Measurements from ENCODE around the gene KCNN2. TPM values are rescaled to one million over a fixed set of nuclear protein-coding genes. Genes with fewer than 3 reads are reported as not detected.

The KCNN2 gene
- total and polyA plus RNA-seq, 2 of the 4 experiments (the other 2 are of a cell fraction): 2.2 to 8.8 TPM

DNA sequence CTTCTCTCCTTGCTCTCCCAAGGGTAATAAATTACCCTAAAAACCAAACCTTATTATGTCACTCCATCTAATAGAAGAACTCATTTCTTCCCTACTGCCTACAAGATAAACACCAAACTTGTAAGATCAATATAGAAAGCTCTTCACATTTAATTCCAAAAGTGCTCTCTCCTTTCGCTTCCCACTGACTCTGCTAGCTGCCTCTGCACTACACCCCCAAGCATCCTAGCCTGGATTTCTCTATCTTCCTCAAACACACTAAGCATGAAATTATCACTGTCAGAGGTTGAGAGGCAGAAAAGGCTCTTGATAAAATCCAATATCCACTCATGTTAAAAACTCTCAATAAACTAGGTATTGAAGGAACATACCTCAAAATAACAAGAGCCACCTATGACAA, 162.4 kb downstream of the KCNN2 start:
- Histone ChIP-seq H4K20me1 (ENCODE audit: insufficient read depth, low read length) (no peaks in the 10 kb centered on the region), H4K8ac (ENCODE audit: low read depth in 2 of 2, low read length in 2 of 2) (no peak overlapping the region), H2BK5ac (ENCODE audit: low read depth, low read length, poor library complexity, severe bottlenecking) (no peak overlapping the region), H3K27me3 (ENCODE audit: control insufficient read depth, insufficient read depth, low read length) (no peaks in the 10 kb centered on the region), H2AFZ (replicated peaks; ENCODE audit: low read length, poor library complexity) (no peak overlapping the region), H4K91ac (ENCODE audit: insufficient read depth, low read depth, low read length) (no peak overlapping the region), H2BK20ac (ENCODE audit: low read depth, low read length) (no peak overlapping the region), H3K4me2 (ENCODE audit: low read depth, low read length) (no peak overlapping the region), H2AK5ac (ENCODE audit: low read depth, low read length) (no peak overlapping the region), H3K23ac (ENCODE audit: low read depth, low read length) (no peak overlapping the region), H3K9ac (ENCODE audit: low read depth, low read length) (no peak overlapping the region), H3K56ac (ENCODE audit: extremely low read depth, insufficient read depth, low read length) (no peak overlapping the region), H3K9me1 (ENCODE audit: insufficient read depth, low read length) (no peaks in the 10 kb centered on the region), H2BK15ac (ENCODE audit: low read depth, low read length) (no peak overlapping the region), H4K5ac (ENCODE audit: low read depth, low read length) (no peak overlapping the region), H2BK120ac (ENCODE audit: low read depth, low read length) (no peak overlapping the region), H2AK9ac (replicated peaks; ENCODE audit: low read depth, low read length, poor library complexity) (no peak overlapping the region), H3K27ac (ENCODE audit: insufficient read depth, low read length) (no peak overlapping the region), H3K36me3 (ENCODE audit: control insufficient read depth, insufficient read depth, low read length) (no peaks in the 10 kb centered on the region), H3K4me1 (ENCODE audit: control insufficient read depth, insufficient read depth, low read length) (no peaks in the 10 kb centered on the region), H3K14ac (replicated peaks; ENCODE audit: low read depth, low read length) (no peak overlapping the region), H3K79me1 (ENCODE audit: low read depth in 1 of 2, low read length in 2 of 2) (no peaks in the 10 kb centered on the region), H3K4ac (ENCODE audit: low read depth, low read length) (no peak overlapping the region), H3K9me3 (ENCODE audit: control insufficient read depth, insufficient read depth, low read length) (no peaks in the 10 kb centered on the region), H3K18ac (ENCODE audit: low read depth, low read length) (no peak overlapping the region), H3K4me3 (ENCODE audit: insufficient read depth, low read depth, low read length) (no peak overlapping the region)
- in situ Hi-C loops (cut with MboI; ENCODE audit: low sequenced_read_pairs) (no loop called here), intact Hi-C loops (cut with micrococcal nuclease) (no loop called here), dilution Hi-C loops (cut with HindIII; ENCODE audit: low sequenced_read_pairs, unreplicated experiment) (no loop called here)
- ChIA-PET CTCF (no interaction called here), POLR2A (ENCODE audit: unreplicated experiment) (no interaction called here)
- DNase-seq (no peak), ATAC-seq (ENCODE audit: low read depth) (no peak)
- WGBS, 2 experiments (ENCODE audit: extremely low coverage in 2 of 2, insufficient read length in 1 of 2): no CpG with 5 or more reads among the region's 1 CpG
- TF ChIP-seq RCOR1 (IDR thresholded peaks at IDR 0.05; ENCODE audit: insufficient replicate concordance, low read length): no peak
- no peak for TF ChIP-seq USF2 (IDR thresholded peaks at IDR 0.05; ENCODE audit: low read depth, low read length)
- TF ChIP-seq MAZ (IDR thresholded peaks at IDR 0.05; ENCODE audit: borderline replicate concordance, low read depth, low read length): no peak
- no peak for TF ChIP-seq RFX5 (IDR thresholded peaks at IDR 0.05; ENCODE audit: low read depth, low read length)
- TF ChIP-seq POLR2A (IDR thresholded peaks at IDR 0.05; ENCODE audit: low read depth, low read length): no peak
- no TSS peak for BruUV-seq (replicated peaks)

Measured in IMR-90 (cell line).